H9 (cell line): ENCODE data around the gene MRRF. TPM values are rescaled to one million over a fixed set of nuclear protein-coding genes. Genes with fewer than 3 reads are reported as not detected.
"Not testable (repeated sequence)": the region's sequence is repeated elsewhere in the genome, so short reads cannot be mapped to it uniquely, and the experiment has no call there.

Experiments
- DNase-seq: peaks from one replicate; pipeline ENCODE4 v3.0.0-alpha.2; 2017
- H2AFZ ChIP-seq: one replicate; pipeline ENCODE4 v1.6.1; 2013; ENCODE audit warnings: mild to moderate bottlenecking, low read length, control low read depth, moderate library complexity
- H2AK5ac ChIP-seq: 2 replicates; pipeline ENCODE4 v1.6.1; 2013; ENCODE audit warnings: low read length, control low read depth, mixed read lengths; ENCODE audit not compliant: insufficient read length
- H2BK120ac ChIP-seq: one replicate; pipeline ENCODE4 v1.6.1; 2013; ENCODE audit warnings: low read depth, mild to moderate bottlenecking, low read length, control low read depth, inconsistent platforms; ENCODE audit not compliant: poor library complexity, severe bottlenecking
- H2BK12ac ChIP-seq: 2 replicates; pipeline ENCODE4 v1.6.1; 2013; ENCODE audit warnings: low read length, control low read depth, mixed read lengths, low read depth; ENCODE audit not compliant: insufficient read length
- H2BK15ac ChIP-seq: 2 replicates; pipeline ENCODE4 v1.6.1; 2013; ENCODE audit warnings: low read depth, low read length, control low read depth
- H2BK20ac ChIP-seq: one replicate; pipeline ENCODE4 v1.6.1; 2013; ENCODE audit warnings: low read depth, mild to moderate bottlenecking, low read length, control low read depth, inconsistent platforms; ENCODE audit not compliant: poor library complexity, severe bottlenecking
- H2BK5ac ChIP-seq: 2 replicates; pipeline ENCODE4 v1.6.1; 2013; ENCODE audit warnings: low read length, control low read depth, mixed read lengths; ENCODE audit not compliant: insufficient read length
- H3K14ac ChIP-seq: 2 replicates; pipeline ENCODE4 v1.6.1; 2013; ENCODE audit warnings: low read length, control low read depth; ENCODE audit not compliant: insufficient read depth
- H3K18ac ChIP-seq: 2 replicates; pipeline ENCODE4 v1.6.1; 2013; ENCODE audit warnings: low read depth, mild to moderate bottlenecking, mixed read lengths, low read length, control low read depth; ENCODE audit not compliant: insufficient read length
- H3K23ac ChIP-seq: 2 replicates; pipeline ENCODE4 v1.6.1; 2013; ENCODE audit warnings: low read length, control low read depth, mixed read lengths, low read depth; ENCODE audit not compliant: insufficient read length
- H3K23me2 ChIP-seq: 2 replicates; pipeline ENCODE4 v1.6.1; 2013; ENCODE audit warnings: low read depth, mild to moderate bottlenecking, mixed read lengths, low read length, control low read depth; ENCODE audit not compliant: insufficient read length, poor library complexity, severe bottlenecking
- H3K27ac ChIP-seq: 2 replicates; pipeline ENCODE4 v1.5.1; 2013; ENCODE audit warnings: low read length, control low read depth, mixed read lengths, low read depth; ENCODE audit not compliant: insufficient read length
- H3K27me3 ChIP-seq: 2 replicates; pipeline ENCODE4 v1.6.1; 2013; ENCODE audit warnings: low read length, control low read depth, inconsistent platforms; ENCODE audit not compliant: insufficient read depth
- H3K4ac ChIP-seq: 2 replicates; pipeline ENCODE4 v1.6.1; 2013; ENCODE audit warnings: low read depth, mild to moderate bottlenecking, control low read depth, inconsistent platforms, low read length, moderate library complexity
- H3K4me1 ChIP-seq: 2 replicates; pipeline ENCODE4 v1.6.1; 2013; ENCODE audit warnings: low read length, control low read depth, inconsistent platforms; ENCODE audit not compliant: insufficient read depth
- H3K4me2 ChIP-seq: 2 replicates; pipeline ENCODE4 v1.6.1; 2013; ENCODE audit warnings: low read length, control low read depth, mixed read lengths; ENCODE audit not compliant: insufficient read length, insufficient read depth
- H3K56ac ChIP-seq: 2 replicates; pipeline ENCODE4 v1.6.1; 2013; ENCODE audit warnings: low read depth, mild to moderate bottlenecking, mixed read lengths, low read length, control low read depth; ENCODE audit not compliant: insufficient read length
- H3K79me1 ChIP-seq: 2 replicates; pipeline ENCODE4 v1.6.1; 2013; ENCODE audit warnings: low read depth, mild to moderate bottlenecking, moderate library complexity, low read length, control low read depth, inconsistent platforms; ENCODE audit not compliant: insufficient read depth, poor library complexity, severe bottlenecking
- H3K79me2 ChIP-seq: 2 replicates; pipeline ENCODE4 v1.6.1; 2013; ENCODE audit warnings: low read length, control low read depth, inconsistent platforms; ENCODE audit not compliant: insufficient read depth
- H3K9ac ChIP-seq: 2 replicates; pipeline ENCODE4 v1.6.1; 2013; ENCODE audit warnings: low read length, control low read depth, mixed read lengths; ENCODE audit not compliant: insufficient read length; ENCODE audit errors: extremely low read depth
- H3K9me3 ChIP-seq: one replicate; pipeline ENCODE4 v1.6.1; 2013; ENCODE audit warnings: low read depth, low read length, inconsistent platforms; ENCODE audit not compliant: control insufficient read depth
- H3T11ph ChIP-seq: one replicate; pipeline ENCODE4 v1.6.1; 2013; ENCODE audit warnings: mild to moderate bottlenecking, low read length, control low read depth, inconsistent platforms
- H4K20me1 ChIP-seq: one replicate; pipeline ENCODE4 v1.6.1; 2013; ENCODE audit not compliant: control insufficient read depth, insufficient read length, insufficient read depth
- H4K5ac ChIP-seq: 2 replicates; pipeline ENCODE4 v1.6.1; 2013; ENCODE audit warnings: low read depth, mild to moderate bottlenecking, mixed read lengths, low read length, control low read depth; ENCODE audit not compliant: insufficient read length
- H4K8ac ChIP-seq: replicated peaks from 2 replicates; pipeline ENCODE4 v1.6.1; 2013; ENCODE audit warnings: low read length, control low read depth, mixed read lengths, low read depth; ENCODE audit not compliant: insufficient read length
- H4K91ac ChIP-seq: 2 replicates; pipeline ENCODE4 v1.6.1; 2013; ENCODE audit warnings: low read depth, mild to moderate bottlenecking, moderate library complexity, mixed read lengths, low read length, control low read depth; ENCODE audit not compliant: insufficient read length
- H3K27ac Mint-ChIP-seq, 3 experiments: 2 replicates in 2 of 3; 3 replicates in 1 of 3; pipeline ENCODE4 v1.8.0; 2020 to 2021; ENCODE audit warnings: mixed read lengths in 3 of 3, mild to moderate bottlenecking in 1 of 3, moderate library complexity in 1 of 3
- H3K27me3 Mint-ChIP-seq: 2 replicates; pipeline ENCODE4 v1.8.0; 2021; ENCODE audit warnings: low read depth, mild to moderate bottlenecking, moderate library complexity, mixed read lengths
- H3K36me3 Mint-ChIP-seq, 3 experiments: 2 replicates in 2 of 3; 3 replicates in 1 of 3; pipeline ENCODE4 v1.8.0; 2020 to 2021; ENCODE audit warnings: low read depth in 3 of 3, mixed read lengths in 3 of 3; ENCODE audit not compliant: insufficient read depth in 1 of 3
- H3K4me1 Mint-ChIP-seq, 2 experiments: 2 replicates each; pipeline ENCODE4 v1.8.0; 2020; ENCODE audit warnings: mixed read lengths in 2 of 2
- H3K4me3 Mint-ChIP-seq, 2 experiments: 2 replicates in 1 of 2; 3 replicates in 1 of 2; pipeline ENCODE4 v1.8.0; 2020 to 2021; ENCODE audit warnings: mild to moderate bottlenecking in 2 of 2, mixed read lengths in 2 of 2, moderate library complexity in 1 of 2
- H3K9me3 Mint-ChIP-seq, 2 experiments: 2 replicates in 1 of 2; 3 replicates in 1 of 2; pipeline ENCODE4 v1.8.0; 2020; ENCODE audit warnings: mild to moderate bottlenecking in 2 of 2, mixed read lengths in 2 of 2, moderate library complexity in 1 of 2
- CTCF ChIP-seq: fragments of 200-600 bp; sonication (generic); conservative IDR thresholded peaks from 3 replicates; pipeline ENCODE4 v1.8.0; 2021; ENCODE audit warnings: antibody characterized with exemption, mild to moderate bottlenecking
- WGBS: extraction: QIAGEN DNeasy Blood & Tissue Kit; methylation state at CpG from one replicate; pipeline ENCODE4 v1.1.7; 2013; ENCODE audit warnings: missing lambda C conversion rate, low lambda C conversion rate, mixed read lengths; ENCODE audit not compliant: insufficient read length; ENCODE audit errors: extremely low coverage; 5-methylcytosine and 5-hydroxymethylcytosine counted together
- total RNA-seq: library from RNA; stranded (reverse); gene quantifications from 2 replicates; pipeline ENCODE4 v1.2.1, GENCODE V29; 2021

Gene MRRF
- total RNA-seq, 1 experiment from 2014 or later = 33.7 TPM

GRCh38 chr9:122322553-122322952, 57.9 kb downstream of the MRRF start:
- Histone ChIP-seq H3K4me2 (no peak overlapping the region), H2BK15ac (no peak overlapping the region), H3K23me2 (no peaks in the 10 kb centered on the region), H3K4ac (no peak overlapping the region), H4K5ac (no peak overlapping the region), H3K79me2 (no peaks in the 10 kb centered on the region), H3K14ac (no peak overlapping the region), H2AK5ac (no peak overlapping the region), H2BK12ac (no peak overlapping the region), H3T11ph (no peak overlapping the region), H3K9ac (no peak overlapping the region), H4K20me1 (no peaks in the 10 kb centered on the region), H3K4me1 (no peaks in the 10 kb centered on the region), H3K27me3 (no peaks in the 10 kb centered on the region), H3K79me1 (no peaks in the 10 kb centered on the region), H3K56ac (no peak overlapping the region), H2AFZ (no peak overlapping the region), H4K8ac (no peak overlapping the region), H3K27ac (no peak overlapping the region), H3K9me3 (no peaks in the 10 kb centered on the region), H3K23ac (no peak overlapping the region), H2BK5ac (no peak overlapping the region), H4K91ac (no peak overlapping the region), H2BK120ac (no peak overlapping the region), H3K18ac (no peak overlapping the region), H2BK20ac (no peak overlapping the region)
- no peak for DNase-seq
- H3K36me3 Mint-ChIP-seq = peaks cover 6 to 38% (median 27%) of the 10 kb centered on the region in 3 experiments; a peak in 6 of 7 replicates
- no peak for TF ChIP-seq CTCF
- H3K9me3 Mint-ChIP-seq = no peaks in the 10 kb centered on the region
- WGBS = no CpG with 5 or more reads among the region's 2 CpGs
- H3K4me1 Mint-ChIP-seq = no peaks in the 10 kb centered on the region
- no peaks in the 10 kb centered on the region for H3K27me3 Mint-ChIP-seq
- H3K27ac Mint-ChIP-seq = no peak overlapping the region; a peak in 1 of 7 replicates
- H3K4me3 Mint-ChIP-seq = no peak overlapping the region

GRCh38 chr9:122324665-122325064, 60.0 kb downstream of the MRRF start:
- no CpG with 5 or more reads among the region's 1 CpG for WGBS
- H3K23ac ChIP-seq, H3K14ac ChIP-seq, H3K9me3 Mint-ChIP-seq, H3K4me2 ChIP-seq, H3K79me1 ChIP-seq, H3T11ph ChIP-seq, H3K4me1 Mint-ChIP-seq, H2BK120ac ChIP-seq, H3K9ac ChIP-seq, H3K56ac ChIP-seq, H3K4ac ChIP-seq, H2BK5ac ChIP-seq, H2AK5ac ChIP-seq, H3K9me3 ChIP-seq, H2BK12ac ChIP-seq, H3K18ac ChIP-seq, H4K20me1 ChIP-seq, H4K91ac ChIP-seq, H3K23me2 ChIP-seq, H4K5ac ChIP-seq, H4K8ac ChIP-seq, DNase-seq, H3K79me2 ChIP-seq, H2AFZ ChIP-seq, H3K4me3 Mint-ChIP-seq, H2BK20ac ChIP-seq, H3K27ac Mint-ChIP-seq, H3K27me3 Mint-ChIP-seq, H3K4me1 ChIP-seq, H3K27me3 ChIP-seq, H2BK15ac ChIP-seq, H3K27ac ChIP-seq: not testable (repeated sequence)
- H3K36me3 Mint-ChIP-seq = peaks cover 6 to 31% (median 23%) of the 10 kb centered on the region in 3 experiments; a peak in 6 of 7 replicates
